ENCODE results near the gene MYO1H.

MYO1H gene

GRCh38 chr12:109477185-109477962, 129.7 kb downstream of the MYO1H start, which contains the start of the genes KCTD10 and UBE3B:
Gene KCTD10 (minus strand): TSS chr12:109477300. CDS start chr12:109477262, 38 bp downstream.
Gene UBE3B (plus strand): TSS chr12:109477634. CDS start chr12:109483552, 5,918 bp downstream.
- no peak for TF ChIP-seq CTCF (conservative IDR thresholded peaks at IDR 0.05)
- peak within 1 kb of the TSS; percentile 96 for H3K27ac ChIP-seq

GRCh38 chr12:109477963-109478315, 130.2 kb downstream of the MYO1H start:
- TF ChIP-seq CTCF (conservative IDR thresholded peaks at IDR 0.05) = no peak
- peak overlapping the region; percentile 96 for H3K27ac ChIP-seq

GRCh38 chr12:109479761-109480160, 132.1 kb downstream of the MYO1H start:
- no peak for TF ChIP-seq CTCF (conservative IDR thresholded peaks at IDR 0.05)
- H3K27ac ChIP-seq = no peak overlapping the region

GRCh38 chr12:109480356-109480755, 132.7 kb downstream of the MYO1H start:
- H3K27ac ChIP-seq = no peak overlapping the region
- no peak for TF ChIP-seq CTCF (conservative IDR thresholded peaks at IDR 0.05)

GRCh38 chr12:109481863-109482262, 134.2 kb downstream of the MYO1H start:
- no peak for TF ChIP-seq CTCF (conservative IDR thresholded peaks at IDR 0.05)

GRCh38 chr12:109482491-109482890, 134.8 kb downstream of the MYO1H start:
- no peak for TF ChIP-seq CTCF (conservative IDR thresholded peaks at IDR 0.05)
- no peak overlapping the region for H3K27ac ChIP-seq

More at GRCh38 chr12:109481863-109482262, 134.2 kb downstream of the MYO1H start:
- H3K27ac ChIP-seq = no peak overlapping the region

- TF ChIP-seq CTCF (conservative IDR thresholded peaks at IDR 0.05) = no peak
- no peak overlapping the region for H3K27ac ChIP-seq
These were observed 135.2 kb downstream of the MYO1H start for GRCh38 chr12:109482894-109483293.

All from VCaP (cell line).